ENCODE measurements around the gene ASMTL. TPM values are rescaled to one million over a fixed set of nuclear protein-coding genes. Genes with fewer than 3 reads are reported as not detected.
A peak's percentile ranks its signal among the peaks of the same experiment; 100 is the strongest.

Gene ASMTL
- polyA plus RNA-seq, 1 experiment: 18.9 TPM

GRCh38 chrX:1398431-1399340, 54.0 kb downstream of the ASMTL start:
- peaks cover 3% of the 10 kb centered on the region; the same call in 1 of the 2 replicates for H3K9me3 ChIP-seq (ENCODE audit: control insufficient read depth, insufficient read depth, low read length)
- ChIA-PET POLR2A (no interaction called here), CTCF (no interaction called here)
- no peak for DNase-seq (ENCODE audit: low read depth, low spot score)
- no peak overlapping the region for H3K27ac ChIP-seq (ENCODE audit: low read depth, low read length)
- H3K4me3 ChIP-seq (ENCODE audit: low read depth, low read length): no peak overlapping the region
- TF ChIP-seq CTCF (IDR thresholded peaks at IDR 0.05; ENCODE audit: low read depth, low read length): no peak
- H3K27me3 ChIP-seq (ENCODE audit: control insufficient read depth, insufficient read depth, low read length): no peaks in the 10 kb centered on the region

- H3K4me3 ChIP-seq (ENCODE audit: low read depth, low read length): no peak overlapping the region
- ChIA-PET POLR2A (no interaction called here), CTCF (no interaction called here)
- H3K9me3 ChIP-seq (ENCODE audit: control insufficient read depth, insufficient read depth, low read length): no peaks in the 10 kb centered on the region; the same call in 1 of the 2 replicates
- peak overlapping the region; percentile 21 for H3K27ac ChIP-seq (ENCODE audit: low read depth, low read length)
- H3K27me3 ChIP-seq (ENCODE audit: control insufficient read depth, insufficient read depth, low read length): no peaks in the 10 kb centered on the region
- TF ChIP-seq CTCF (IDR thresholded peaks at IDR 0.05; ENCODE audit: low read depth, low read length): no peak
- DNase-seq (ENCODE audit: low read depth, low spot score): no peak
Measured at GRCh38 chrX:1397441-1398270, 55.1 kb downstream of the ASMTL start.

GRCh38 chrX:1397001-1397400, 55.7 kb downstream of the ASMTL start:
- DNase-seq (ENCODE audit: low read depth, low spot score): no peak
- H3K4me3 ChIP-seq (ENCODE audit: low read depth, low read length): no peak overlapping the region
- H3K27ac ChIP-seq (ENCODE audit: low read depth, low read length): no peak overlapping the region
- CTCF ChIA-PET: no interaction called here
- no peaks in the 10 kb centered on the region; the same call in 1 of the 2 replicates for H3K9me3 ChIP-seq (ENCODE audit: control insufficient read depth, insufficient read depth, low read length)
- no peak for TF ChIP-seq CTCF (IDR thresholded peaks at IDR 0.05; ENCODE audit: low read depth, low read length)
- POLR2A ChIA-PET: no interaction called here
- no peaks in the 10 kb centered on the region for H3K27me3 ChIP-seq (ENCODE audit: control insufficient read depth, insufficient read depth, low read length)

GRCh38 chrX:1395646-1396216, 57.0 kb downstream of the ASMTL start:
- TF ChIP-seq CTCF (IDR thresholded peaks at IDR 0.05; ENCODE audit: low read depth, low read length): no peak
- ChIA-PET POLR2A (no interaction called here), CTCF (no interaction called here)
- no peak overlapping the region for H3K27ac ChIP-seq (ENCODE audit: low read depth, low read length)
- DNase-seq (ENCODE audit: low read depth, low spot score): no peak
- H3K27me3 ChIP-seq (ENCODE audit: control insufficient read depth, insufficient read depth, low read length): no peaks in the 10 kb centered on the region
- no peak overlapping the region for H3K4me3 ChIP-seq (ENCODE audit: low read depth, low read length)
- no peaks in the 10 kb centered on the region; the same call in 1 of the 2 replicates for H3K9me3 ChIP-seq (ENCODE audit: control insufficient read depth, insufficient read depth, low read length)
